ENCODE results near the gene CD36.
"Not testable (repeated sequence)": the region's sequence is repeated elsewhere in the genome, so short reads cannot be mapped to it uniquely, and the experiment has no call there.

CD36 gene

DNA sequence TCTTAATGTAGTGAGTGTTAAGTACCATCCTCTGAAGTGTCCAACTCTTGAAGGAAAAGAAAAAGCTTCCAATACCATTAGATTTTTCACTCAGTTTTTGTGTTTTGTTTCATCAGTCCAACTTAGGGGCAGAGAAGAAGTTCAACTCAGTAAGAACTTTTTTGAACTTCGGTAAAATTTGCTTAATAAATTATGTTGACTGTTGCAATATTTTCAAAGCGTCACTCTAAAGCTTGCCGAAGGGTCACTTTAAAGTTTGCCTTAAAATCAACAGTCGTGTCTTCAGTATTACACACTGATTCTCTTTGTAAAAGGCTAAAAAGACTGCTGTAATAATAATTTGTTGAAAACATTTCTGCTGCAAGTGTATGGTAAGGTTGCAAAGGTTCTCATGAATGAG lies 17.6 kb downstream of the CD36 start:
- DNase-seq: no peak

DNA sequence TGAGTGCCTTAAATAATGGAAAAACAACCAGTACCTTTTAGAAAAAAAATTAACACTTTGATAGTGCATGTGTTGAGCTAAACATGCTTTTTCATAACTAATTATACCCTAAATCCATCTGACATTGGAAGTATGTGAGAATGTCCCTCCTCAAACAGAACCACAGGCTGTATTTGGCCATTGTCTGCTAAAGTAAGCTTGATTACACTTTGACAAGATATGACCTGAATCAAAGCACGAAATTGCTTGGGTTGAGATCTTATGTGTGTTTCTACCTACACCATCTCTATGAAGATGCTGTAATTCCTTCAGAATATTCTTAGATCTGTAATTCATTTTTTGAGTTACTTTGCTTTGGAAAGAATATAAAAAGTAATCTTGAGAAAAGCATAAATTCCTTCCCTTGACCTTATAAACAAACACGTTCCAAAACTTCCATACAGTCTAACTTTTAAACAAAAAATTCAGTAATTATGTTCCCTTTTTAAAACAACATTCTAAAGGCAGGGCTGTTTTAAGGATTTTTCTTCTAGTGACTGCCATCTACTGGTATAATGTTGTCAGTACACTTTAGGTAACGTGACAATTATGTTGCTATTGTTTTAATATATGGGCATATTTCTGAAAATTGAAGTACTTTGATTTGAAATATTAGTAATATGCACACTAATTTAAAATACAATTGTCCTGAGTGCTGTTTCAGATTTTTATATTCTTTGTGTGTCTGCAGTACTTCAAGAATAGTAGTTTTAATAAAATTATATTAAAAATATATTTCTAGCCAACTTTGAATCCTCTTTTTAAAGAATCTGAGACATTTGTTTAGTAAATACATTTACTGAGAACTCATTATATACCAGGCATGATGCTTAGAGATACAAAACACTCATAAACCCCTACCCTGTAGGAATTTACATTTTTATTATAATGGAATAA lies 20.9 kb downstream of the CD36 start:
- DNase-seq: no peak

DNA sequence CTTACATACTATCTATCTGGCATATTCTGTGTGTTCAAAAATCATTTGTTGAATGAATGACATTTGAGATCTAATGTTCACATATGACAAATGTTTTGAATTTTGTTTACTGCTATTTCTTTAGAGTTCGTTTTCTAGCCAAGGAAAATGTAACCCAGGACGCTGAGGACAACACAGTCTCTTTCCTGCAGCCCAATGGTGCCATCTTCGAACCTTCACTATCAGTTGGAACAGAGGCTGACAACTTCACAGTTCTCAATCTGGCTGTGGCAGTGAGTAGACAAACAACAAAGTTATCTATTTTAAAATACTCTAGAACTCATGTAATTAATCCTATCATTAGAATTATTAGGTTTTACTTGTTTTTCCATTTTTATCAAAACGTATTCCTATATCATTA lies 22.5 kb downstream of the CD36 start:
- DNase-seq: no peak

DNA sequence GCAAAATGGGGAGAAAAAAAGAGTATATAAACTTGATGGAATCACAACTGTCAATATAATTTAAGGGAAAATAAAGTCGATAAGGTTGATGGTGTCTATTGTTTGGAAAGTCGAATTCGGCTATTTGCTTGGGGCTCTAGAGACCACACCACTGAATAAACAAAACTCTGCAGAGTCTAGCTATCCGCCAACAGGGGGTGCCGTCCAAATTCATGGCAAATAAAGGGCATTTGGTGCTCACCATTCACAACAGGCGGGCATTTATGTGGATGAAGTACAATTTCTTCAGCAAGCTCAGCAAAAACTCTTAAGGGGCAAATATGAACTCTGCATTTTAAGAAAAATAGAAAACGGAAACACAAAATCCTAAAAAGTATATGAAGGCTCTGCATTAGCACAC lies 23.3 kb downstream of the CD36 start:
- no peak for DNase-seq

DNA sequence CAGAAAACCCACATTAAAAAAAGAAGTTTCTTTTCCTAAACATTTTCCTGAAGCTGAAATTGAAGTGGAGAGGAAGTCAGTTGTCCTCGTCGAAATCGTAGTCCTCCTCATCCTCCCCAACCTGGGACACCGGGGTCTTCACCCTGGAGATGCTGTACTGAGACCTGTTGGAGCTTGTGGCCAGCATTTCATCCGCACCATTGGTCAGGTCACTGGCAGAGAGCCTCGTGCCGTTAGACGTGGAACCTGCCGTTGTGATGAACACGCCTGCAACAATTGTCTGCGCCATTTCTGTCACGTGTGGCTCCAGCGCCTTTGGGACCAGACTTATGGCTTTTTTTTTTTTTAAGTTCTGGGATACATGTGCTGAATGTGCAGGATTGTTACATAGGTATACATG lies 23.8 kb downstream of the CD36 start:
- no peak for DNase-seq

DNA sequence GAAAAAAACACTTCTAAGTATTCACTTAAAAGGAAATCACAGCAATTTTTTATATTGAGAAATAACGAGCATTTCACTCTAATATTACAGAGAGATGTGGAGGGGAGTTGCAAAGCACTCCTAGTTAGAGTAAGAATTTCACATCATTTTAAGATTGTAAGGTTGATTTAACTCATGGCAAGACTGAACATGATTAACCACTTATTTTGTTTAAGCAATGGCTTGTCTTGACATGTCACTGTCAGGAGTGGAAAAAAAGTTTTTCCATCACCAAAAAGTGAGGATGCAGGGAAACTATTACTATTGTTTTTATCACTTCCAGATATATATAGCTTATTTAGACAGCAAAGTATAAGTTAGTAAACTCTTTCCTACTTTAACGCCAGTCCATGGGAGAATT lies 27.1 kb downstream of the CD36 start:
- no peak for DNase-seq

DNA sequence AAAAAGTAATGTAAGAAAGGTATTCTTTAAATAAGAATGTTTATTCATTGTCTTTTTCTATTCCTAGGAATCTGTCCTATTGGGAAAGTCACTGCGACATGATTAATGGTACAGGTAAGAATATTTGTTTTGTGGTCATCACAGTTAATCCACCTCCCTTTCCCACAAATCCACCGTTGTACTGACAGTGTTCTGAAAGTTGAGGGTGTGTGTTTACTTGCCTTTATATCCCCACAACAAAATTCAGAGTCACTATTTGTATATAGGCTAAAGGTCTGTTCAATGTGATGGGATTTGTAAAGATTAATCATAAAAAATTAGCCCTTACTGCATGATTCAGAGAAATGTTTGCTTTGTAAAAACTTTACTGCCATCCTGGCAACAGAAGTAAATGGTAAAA lies 27.9 kb downstream of the CD36 start:
- no peak for DNase-seq

DNA sequence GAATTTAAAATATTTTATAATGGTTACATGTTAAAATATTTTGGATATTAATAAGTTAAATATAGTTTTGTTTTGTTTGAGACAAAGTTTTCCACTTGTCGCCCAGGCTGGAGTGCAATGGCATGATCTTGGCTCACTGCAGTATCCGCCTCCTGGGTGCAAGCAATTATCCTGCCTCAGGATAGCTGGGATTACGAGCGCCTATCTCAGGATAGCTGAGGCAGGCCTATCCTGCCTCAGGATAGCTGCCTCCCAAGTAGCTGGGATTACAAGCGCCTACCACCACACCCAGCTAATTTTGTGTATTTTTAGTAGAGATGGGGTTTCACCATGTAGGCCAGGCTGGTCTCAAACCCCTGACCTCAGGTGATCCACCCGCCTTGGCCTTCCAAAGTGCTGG lies 30.9 kb downstream of the CD36 start:
- DNase-seq: not testable (repeated sequence)

DNA sequence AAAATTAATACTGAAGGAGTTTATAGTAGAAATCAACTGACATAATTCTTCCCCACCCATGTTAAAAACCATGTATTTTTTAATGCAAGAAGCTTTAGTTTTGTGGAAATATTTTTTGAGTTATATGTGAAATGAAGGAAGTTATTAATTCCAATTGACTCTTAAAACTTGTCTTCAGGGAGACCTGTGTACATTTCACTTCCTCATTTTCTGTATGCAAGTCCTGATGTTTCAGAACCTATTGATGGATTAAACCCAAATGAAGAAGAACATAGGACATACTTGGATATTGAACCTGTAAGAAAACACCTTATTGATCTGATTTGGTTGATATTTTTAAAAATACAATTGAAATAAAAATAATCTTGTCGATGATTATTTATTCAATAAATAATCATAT lies 33.3 kb downstream of the CD36 start:
- no peak for DNase-seq

DNA sequence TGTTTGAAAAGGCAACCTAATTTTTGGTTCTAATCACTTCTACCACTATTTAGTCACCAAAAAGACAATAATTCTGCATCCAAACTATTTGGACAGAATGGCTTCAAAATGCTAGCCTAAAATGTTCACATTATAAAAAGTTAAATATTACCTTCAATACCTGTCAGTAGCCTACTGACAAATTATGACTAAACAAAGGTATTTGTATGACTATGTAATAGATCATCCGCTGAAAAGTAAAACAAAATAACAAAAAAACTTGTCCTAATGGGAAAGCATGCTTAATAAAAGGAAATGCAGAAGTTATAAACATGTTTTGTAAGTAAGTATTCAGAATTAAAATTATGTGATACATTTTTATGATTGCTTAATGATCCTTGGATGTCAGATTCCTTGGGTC lies 36.6 kb downstream of the CD36 start:
- no peak for DNase-seq

DNA sequence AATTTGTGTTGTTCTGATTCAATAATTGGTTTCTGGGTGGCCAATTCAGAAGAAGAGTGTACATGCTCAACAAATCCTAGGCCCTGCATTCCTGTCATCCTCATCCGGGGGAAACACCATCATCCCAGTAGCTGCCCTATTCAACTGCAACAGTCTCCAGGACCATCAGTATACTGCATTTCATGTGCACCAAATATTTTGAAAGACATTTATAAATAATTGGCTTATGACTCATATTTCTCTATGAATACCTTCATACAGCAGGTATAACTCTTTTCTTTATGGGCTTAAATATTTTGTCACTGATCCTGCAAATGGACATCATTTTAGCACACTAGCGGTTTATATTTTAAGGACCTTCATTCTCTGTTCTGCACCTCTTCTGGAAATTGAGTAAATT lies 38.0 kb downstream of the CD36 start:
- no peak for DNase-seq

DNA sequence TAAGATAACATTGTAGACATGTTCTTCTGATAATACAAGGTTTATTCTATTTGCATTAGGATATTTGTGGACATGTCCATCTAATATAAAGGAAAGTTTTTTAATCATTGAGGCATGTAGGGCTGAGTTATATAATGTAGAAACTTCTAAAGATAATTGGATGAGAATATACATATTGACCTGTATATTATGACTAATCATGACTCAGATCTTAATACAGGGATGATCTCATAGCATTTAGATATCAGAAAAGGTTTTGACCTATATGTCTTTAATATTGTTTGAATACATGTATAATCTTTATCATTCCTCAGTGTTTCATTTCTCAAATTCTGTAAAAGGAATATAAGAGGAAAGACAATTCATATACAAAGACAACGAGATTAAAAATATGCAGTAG lies 39.2 kb downstream of the CD36 start:
- DNase-seq: no peak

DNA sequence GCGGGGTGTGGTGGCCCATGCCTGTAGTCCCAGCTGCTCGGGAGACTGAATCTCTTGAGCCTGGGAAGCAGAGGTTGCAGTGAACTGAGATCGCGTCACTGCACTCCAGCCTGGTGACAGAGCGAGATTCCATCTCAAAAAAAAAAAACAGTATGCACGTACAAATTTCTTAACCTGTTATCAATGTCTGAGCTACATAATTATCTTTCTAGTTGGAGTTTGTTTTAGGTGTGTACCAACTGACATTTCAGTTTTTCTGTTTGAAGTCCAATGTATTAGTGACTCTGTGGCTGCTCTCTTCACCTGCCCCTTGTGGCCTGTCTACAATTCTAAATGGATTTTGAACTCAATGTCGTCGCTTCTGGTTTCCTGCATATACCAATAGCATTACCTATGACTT lies 40.3 kb downstream of the CD36 start:
- DNase-seq: no peak

DNA sequence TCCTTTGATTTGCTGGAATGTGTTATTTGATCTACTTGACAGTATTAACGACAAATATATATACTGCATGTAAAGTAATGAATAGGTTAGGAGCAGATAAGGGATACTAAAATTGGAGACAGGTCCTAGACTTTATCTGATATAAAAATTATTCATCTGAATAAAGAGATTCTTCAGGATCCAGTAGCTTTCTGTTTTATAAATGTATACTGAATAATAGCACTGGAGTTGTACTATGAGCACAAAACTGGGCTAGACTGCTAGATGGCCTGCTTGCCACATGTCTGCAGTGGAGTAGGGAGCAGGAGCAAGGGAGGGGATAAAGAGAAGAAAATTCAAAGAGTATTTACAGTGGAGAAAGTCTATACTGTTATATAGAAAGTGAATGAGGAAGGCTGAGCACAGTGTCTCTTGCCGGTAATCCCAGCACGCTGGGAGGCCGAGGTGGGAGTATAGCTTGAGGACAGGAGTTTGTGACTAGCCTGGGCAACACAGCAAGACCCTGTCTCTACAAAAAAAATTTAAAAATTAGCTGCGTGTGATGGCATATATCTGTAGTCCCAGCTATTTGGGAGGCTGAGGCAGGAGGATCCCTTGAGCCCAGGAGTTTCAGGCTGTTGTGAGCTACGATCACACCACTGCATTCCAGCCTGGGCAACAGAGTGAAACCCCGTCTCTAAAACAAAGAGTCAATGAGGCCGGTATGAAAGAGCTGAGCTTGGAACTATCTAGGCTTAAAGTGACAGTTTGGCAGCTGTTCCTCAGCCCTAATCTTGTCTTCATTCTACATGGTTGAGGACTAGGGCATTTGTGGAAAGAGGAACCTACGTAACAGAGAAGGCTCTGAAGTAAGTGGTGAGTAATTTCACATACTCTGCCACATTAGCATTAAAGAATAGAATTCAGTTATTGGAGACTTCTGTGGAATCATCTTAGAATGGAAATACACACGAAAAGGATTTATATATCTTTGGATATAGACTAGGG lies 41.8 kb downstream of the CD36 start:
- DNase-seq: no peak

DNA sequence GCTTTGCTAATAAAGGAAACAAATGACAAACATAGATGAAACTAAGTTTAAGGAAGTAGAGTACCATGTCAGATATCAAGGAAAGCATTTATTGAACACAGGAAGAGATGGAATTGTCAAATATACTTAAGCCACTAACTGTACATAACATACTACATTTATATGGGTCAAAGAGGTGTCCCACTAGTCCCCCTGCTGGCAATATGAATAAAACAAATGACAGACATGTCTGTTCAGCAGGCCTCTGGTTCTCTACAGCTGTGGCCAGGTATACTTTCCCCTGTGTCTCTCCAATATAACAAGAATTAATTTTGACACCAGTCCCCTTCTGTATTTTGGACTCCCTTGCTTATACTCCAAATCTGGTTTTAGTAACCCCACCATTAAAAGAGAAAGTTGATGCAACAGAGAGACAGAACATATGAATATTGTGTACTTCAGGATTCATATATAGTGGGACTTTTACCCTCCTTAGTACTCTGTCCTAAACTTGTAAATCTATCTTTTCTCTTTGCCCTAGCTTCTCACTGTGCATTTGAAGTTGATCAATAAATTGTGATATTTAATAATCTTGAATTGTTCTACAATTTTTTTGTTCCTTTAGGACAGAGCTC lies 42.9 kb downstream of the CD36 start:
- DNase-seq: no peak

DNA sequence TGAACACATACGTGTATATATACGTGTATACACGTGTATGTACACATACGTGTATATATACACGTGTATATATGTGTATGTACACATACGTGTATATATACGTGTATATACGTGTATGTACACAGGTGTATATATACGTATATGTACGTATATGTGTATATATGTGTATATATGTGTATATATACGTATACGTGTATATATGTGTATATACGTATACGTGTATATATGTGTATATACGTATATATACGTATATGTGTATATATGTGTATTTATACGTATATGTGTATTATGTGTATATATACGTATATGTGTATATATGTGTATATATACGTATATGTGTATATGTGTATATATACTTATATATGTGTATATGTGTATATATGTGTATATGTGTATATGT lies 44.3 kb downstream of the CD36 start:
- no peak for DNase-seq

DNA sequence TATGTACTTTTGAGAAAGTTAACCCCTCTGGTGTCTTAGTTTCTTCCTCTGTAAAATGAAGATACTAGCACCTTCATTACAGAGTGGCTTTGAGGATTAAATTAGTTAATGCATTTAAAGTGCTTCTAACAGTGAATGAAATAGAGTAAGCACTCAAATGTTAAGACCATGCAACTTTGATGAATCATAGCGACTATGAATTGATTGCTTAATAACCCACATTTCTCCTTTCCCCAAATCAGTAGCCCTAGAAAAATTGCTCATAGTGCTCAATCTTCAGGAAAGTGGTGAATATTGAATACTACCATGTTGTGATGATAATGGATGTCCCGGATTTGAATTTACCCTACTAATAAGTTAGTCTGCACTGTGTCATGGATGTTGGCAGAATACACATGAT lies 48.1 kb downstream of the CD36 start:
- no peak for DNase-seq

DNA sequence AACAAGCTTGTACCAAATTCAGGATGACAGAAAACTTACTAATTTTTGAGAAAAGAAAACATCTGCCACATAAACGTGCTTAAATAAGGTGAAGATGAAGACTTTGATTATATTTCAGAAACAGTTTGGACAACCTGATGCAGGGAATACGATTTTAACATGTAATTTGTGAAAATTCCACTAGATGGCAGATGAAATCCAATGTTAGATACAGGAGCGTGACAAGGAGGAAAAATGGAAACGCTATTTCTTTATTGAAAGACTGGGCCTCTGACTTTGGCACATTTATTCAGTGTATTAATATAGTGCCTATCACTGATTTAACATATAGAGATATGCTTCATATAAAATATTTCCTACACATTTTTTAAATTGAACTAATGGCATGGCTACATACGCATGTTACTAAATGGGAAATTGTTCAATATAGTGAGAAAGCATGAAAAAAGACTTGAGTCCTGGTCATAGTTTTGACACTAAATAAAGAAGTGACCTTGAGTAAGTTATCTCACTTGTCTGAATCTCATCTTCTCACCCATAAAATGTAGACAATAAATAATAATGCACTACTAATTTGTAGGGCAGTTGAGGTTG lies 60.7 kb downstream of the CD36 start:
- peak; percentile 17 for DNase-seq

DNA sequence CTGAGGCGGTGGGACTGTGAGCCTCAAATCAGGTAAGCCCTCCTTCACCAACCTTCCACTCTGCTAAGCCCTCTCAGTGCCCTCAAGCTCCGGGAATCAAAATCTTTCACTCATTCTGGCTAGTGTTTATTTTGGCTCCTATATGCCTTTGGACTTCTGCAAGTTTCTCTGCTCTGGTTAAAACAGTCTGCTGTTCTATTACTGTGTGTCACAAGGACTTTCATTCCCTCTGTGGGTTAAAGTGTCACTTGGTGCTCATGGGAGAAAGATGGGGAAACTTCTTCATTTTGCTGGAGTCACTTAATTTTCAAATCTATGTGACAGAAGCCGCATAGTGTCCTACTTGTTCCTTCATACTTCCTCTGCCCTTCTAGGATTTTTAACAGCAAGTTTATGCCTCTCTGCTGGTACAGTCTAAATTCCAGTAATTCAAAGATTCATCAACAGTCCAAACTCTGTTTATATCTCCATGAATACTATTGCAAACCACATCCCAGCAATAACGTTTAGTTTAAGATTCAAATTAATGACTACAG lies 61.3 kb downstream of the CD36 start:
- no peak for DNase-seq

DNA sequence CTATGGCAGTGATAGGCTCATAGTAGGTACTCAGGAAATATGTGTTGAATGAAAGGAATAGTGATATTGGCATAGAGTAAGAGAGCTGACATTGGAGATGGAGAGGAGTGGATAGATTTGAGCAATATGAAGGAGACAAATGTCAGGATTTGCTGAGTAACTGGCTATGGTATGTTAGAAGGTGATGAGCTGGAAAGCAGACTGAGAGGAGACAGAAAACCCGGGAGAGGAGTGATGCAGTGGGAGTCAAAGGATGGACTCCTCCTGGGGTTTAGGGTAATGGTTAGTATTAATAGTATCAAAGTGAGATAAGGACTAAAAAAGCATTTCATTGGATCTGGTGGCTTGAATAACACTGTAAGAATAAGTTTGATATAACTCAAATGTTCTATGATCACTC lies 64.8 kb downstream of the CD36 start:
- no peak for DNase-seq

DNA sequence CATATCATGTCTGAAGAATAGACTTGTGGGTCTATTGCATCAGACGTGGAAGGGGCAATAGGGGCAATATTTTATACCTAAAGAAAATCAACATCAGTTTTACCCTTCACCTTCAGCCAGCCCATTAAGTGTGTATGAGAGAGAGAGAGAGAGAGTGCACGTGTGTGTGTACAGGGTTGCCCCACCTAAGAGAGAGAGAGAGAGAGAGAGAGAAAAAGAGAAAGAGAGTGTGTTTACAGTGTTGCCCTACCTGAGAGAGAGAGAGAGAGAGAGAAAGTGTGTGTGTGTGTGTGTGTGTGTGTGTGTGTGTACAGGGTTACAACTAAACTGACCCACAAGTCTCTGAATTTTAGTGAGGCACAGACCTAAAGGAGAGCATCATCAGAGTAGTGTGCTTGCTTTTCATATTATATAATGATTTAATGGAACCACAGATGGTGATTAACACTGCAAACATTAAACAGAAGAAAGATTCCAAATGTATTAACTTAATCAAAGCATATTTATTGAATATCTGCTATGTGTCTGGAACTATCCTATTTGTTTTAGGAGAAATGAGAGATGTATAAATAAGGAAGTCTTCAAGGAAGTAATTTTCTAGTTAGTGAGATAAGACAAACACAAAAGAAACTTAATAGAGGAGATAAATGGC lies 66.8 kb downstream of the CD36 start:
- DNase-seq: no peak

DNA sequence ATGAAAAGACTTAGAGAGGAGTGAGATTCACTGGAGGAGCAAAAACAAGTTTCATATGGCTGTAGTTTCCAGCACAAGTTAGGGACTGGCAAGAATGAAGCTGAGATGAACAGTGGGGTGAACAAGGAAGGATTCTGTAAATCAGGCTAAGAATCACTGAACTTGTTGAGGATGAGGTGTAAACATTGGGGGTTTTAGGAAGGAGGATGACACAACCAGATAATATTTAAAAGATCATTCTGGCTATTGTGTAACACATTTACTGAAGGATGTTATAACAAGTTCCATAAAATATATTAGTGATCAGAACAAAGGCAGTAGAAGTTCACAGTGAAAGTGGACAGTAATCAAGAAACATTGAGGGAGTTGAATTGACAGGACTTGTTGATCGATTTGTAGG lies 68.9 kb downstream of the CD36 start:
- no peak for DNase-seq
